OCI-LY1 (cell line): ENCODE results near the gene PLVAP.

Experiments used
- CTCF ChIP-seq: fragments of 200-600 bp; sonication (generic), shearing (Covaris generic); IDR thresholded peaks from 2 replicates; pipeline ENCODE4 v1.5.1; 2017; ENCODE audit warnings: mild to moderate bottlenecking, antibody characterized with exemption, low read length, moderate library complexity, mixed read lengths
- EZH2 ChIP-seq: fragments of 200-600 bp; sonication (generic), shearing (Covaris generic); IDR thresholded peaks from 2 replicates; pipeline ENCODE4 v1.8.0; 2017; ENCODE audit warnings: borderline replicate concordance, mixed run types, mild to moderate bottlenecking, antibody characterized with exemption, low read length, moderate library complexity, mixed read lengths

DNA sequence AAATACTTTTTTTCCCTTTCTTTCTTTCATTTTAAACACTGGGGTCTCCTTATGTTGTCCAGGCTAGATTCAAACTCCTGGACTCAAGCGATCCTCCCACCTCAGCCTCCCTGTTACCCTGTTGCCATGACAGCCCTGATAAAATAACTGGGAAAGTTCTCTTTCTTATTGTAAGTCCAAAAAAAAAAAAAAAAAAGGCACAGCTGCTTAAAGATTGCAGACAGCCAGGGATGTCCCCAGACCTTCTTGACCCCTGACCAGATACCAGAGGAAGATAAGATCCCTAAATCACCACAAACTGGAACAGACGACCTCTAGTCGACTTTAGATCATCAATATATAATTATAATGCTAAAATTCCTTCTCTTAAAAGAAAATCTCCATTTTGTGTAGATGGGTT, 41.6 kb upstream of the PLVAP start:
- TF ChIP-seq CTCF (no peak), EZH2 (no peak)
